Activated naive CD8-positive, alpha-beta T cell treated with anti-CD3 and anti-CD28 coated beads, Interleukin-2, amount 50 U/mL, for 16 hours (primary cell): ENCODE data around the gene ZCCHC8.
"Not testable (repeated sequence)": the region's sequence is repeated elsewhere in the genome, so short reads cannot be mapped to it uniquely, and the experiment has no call there.

ENCODE experiments used
- DNase-seq: peaks from one replicate; pipeline ENCODE4 v3.0.0-alpha.2; 2020; ENCODE audit warnings: low read depth, low spot score

The ZCCHC8 gene

DNA sequence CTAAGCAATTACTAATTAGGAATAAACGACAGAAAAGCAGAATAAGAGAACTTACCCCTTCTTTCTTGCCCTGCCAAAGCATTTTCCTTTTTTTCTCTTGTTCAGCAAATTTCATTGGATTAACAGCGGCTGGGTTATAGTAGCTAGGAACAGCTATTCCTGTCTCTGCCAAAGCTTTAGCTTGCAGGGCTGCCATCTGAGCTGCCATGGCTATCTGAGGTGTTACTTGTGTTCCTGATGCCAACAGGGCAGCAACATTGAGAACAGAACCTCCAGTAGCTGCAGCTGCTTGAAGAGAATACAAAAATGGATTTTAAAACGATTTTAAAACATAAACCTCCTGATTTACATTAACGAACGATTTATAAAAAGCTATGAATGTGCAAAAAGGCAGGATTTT lies 7.4 kb upstream of the ZCCHC8 start:
- DNase-seq: no peak

- no peak for DNase-seq
Observed at GRCh38 chr12:122506393-122506938, 5.7 kb upstream of the ZCCHC8 start.

DNA sequence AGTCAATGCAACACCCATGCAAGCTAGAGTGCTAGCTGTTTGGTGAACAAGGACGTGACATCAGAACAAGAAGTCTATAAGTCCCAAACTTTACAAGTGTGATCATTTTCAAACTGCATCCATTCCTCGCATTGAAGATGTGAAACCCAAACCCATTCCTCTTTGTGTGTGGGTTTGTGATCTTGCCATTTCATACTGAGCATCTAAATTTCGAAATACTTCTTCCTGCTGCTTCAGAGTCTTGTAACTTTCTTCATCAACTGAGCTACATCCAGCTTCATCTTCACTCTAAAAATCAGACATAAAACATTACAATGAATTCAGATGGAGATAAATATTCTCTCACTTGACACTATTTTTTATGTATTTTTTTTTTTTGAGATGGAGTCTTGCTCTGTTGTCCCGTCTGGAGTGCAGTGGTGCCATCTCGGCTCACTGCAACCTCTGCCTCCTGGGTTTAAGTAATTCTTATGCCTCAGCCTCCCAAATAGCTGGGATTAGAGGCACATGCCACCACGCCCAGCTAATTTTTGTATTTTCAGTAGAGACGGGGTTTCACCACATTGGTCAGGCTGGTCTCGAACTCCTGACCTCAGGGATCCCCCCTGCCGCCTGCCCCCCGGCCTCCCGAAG lies 4.8 kb upstream of the ZCCHC8 start:
- no peak for DNase-seq

- DNase-seq: no peak
Observed at GRCh38 chr12:122503783-122504590, 3.3 kb upstream of the ZCCHC8 start.

GRCh38 chr12:122503147-122503751 lies 2.5 kb upstream of the ZCCHC8 start:
- DNase-seq: no peak

- no peak for DNase-seq
Observed at GRCh38 chr12:122501489-122501989, 807 bp upstream of the ZCCHC8 start.

GRCh38 chr12:122499991-122500684 lies 594 bp downstream of the ZCCHC8 start:
- no peak for DNase-seq

DNA sequence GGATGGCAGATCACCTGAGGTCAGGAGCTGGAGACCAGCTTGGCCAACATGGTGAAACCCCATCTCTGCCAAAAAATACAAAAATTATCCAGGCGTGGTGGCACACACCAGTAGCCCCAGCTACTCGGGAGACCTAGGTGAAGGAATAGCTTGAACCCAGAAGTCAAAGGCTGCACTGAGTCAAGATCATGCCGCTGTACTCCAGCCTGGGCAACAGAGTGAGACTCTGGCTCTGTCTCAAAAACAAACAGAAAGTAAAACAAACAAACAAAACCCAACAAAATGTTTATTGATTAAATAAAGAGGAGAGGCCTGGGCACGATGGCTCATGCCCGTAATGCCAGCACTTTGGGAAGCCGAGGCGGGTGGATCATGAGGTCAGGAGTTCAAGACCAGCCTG lies 5.5 kb downstream of the ZCCHC8 start:
- DNase-seq: no peak

GRCh38 chr12:122493222-122493621 lies 7.5 kb downstream of the ZCCHC8 start:
- DNase-seq: not testable (repeated sequence)

DNA sequence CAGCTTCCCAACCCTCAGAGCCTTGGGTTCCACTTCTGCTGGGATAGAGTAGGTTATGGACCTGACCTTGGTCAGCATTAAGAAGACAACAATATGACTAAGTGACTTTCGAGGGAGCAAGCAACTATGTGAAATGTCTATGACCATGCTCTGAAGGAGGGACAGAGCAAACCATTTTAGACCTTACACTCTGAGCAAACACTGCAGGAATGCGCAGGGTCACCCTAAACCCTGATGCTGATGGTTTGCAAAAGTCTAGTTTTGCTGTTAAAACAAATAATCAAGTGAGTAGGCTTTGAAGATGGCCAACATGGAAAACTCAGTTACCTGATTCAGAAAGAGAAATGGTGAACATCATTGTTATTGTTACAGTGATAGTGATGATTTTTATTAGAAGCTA lies 8.7 kb downstream of the ZCCHC8 start:
- no peak for DNase-seq

GRCh38 chr12:122489038-122489437 lies 11.7 kb downstream of the ZCCHC8 start:
- DNase-seq: no peak

DNA sequence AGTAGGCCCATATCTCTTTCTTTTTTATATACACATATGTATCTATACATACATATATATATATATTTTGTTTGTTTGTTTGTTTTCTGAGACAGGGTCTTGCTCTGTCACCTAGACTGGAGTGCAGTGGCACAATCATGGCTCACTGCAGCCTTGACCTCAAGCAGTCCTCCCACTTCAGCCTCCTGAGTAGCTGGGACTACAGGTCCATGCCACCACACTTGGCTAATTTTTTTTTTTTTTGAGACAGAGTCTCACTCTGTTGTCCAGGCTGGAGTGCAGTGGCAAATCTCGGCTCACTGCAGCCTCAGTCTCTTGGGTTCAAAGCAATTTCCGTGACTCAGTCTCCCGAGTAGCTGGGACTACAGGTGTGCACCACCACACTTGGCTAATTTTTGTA lies 12.9 kb downstream of the ZCCHC8 start:
- DNase-seq: not testable (repeated sequence)

- DNase-seq: no peak
Observed at GRCh38 chr12:122486805-122487426, 13.8 kb downstream of the ZCCHC8 start.

DNA sequence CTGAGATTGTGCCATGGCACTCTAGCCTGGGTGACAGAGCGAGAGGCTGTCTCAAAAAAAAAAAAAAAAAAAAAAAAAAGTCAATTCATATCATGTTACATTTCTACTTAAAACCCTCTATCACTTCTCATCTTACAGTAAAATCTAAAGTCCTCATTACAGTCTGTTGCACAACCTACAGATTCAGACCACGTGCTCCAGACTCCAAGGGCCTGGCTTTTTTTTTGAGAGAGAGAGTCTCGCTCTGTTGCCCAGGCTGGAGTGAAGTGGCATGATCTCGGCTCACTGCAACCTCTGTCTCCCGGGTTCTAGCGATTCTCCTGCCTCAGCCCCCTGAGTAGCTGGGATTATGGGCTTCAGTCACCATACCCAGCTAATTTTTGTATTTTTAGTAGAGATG lies 14.4 kb downstream of the ZCCHC8 start:
- not testable (repeated sequence) for DNase-seq

- not testable (repeated sequence) for DNase-seq
Observed at GRCh38 chr12:122484385-122484784, 16.3 kb downstream of the ZCCHC8 start.

GRCh38 chr12:122483969-122484368 lies 16.8 kb downstream of the ZCCHC8 start:
- no peak for DNase-seq

GRCh38 chr12:122481861-122482260 lies 18.9 kb downstream of the ZCCHC8 start:
- no peak for DNase-seq

GRCh38 chr12:122480753-122481152 lies 20.0 kb downstream of the ZCCHC8 start:
- no peak for DNase-seq

- no peak for DNase-seq
Observed at GRCh38 chr12:122474324-122474716, 26.4 kb downstream of the ZCCHC8 start.

DNA sequence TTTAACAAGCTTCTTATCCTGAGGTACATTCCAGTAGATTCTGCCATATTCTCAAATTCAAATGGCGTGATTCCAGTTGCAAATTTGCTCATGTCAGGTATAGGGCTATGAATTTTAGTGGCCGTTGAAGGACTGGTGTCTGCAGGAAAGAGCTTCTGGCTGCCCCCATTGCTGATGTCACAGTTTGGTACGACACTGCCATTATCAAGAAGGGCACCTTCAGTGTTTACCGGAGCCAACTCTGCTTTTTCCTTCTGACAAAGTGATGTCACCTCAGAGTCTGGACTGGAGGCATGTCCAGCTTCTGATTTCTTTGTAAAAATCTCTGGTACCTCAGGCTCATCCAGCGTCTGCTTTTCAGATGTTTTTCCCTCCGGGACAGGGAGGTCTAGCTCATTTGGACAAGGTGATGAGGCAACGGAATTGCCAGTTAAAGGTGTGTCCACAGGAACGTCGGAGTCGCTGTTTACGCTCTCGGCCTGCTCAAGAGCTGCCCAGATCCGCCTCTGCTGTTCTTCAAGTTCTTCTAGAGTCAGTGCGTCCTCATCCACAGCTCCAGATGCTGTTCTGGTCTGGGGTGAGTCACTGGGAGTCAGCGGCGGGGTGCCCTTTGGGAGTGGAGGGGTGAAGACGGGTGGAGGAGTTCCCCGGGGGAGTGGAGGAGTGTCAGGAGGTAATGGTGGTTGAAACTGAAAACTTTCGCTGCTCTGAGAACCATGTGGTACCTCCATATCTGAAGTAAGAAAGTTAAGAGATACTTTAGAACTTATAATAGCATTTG lies 27.0 kb downstream of the ZCCHC8 start:
- DNase-seq: no peak
